HepG2 (cell line): ENCODE measurements around the gene TSC22D3. TPM values are rescaled to one million over a fixed set of nuclear protein-coding genes. Genes with fewer than 3 reads are reported as not detected.

Experiments used
- ATAC-seq: fragments of 200-7000 bp; cut with Tn5 transposase; 3 replicates; pipeline ENCODE4 v1.9.1; 2020; ENCODE audit warnings: mild to moderate bottlenecking, moderate library complexity
- BruUV-seq: library from RNA; stranded (reverse); fragments of 400-500 nt; replicated peaks from 2 replicates; lab custom pipeline; 2021; lab: Mats Ljungman, UMichigan
- CTCF ChIA-PET: fragments of 300-600 bp; formaldehyde crosslinking; extraction: SDS; loops from one replicate; lab custom pipeline; 2021; ENCODE audit warnings: low total read pairs, inconsistent platforms, low intra/inter-chr PET ratio; lab: Yijun Ruan, JAX
- POLR2A ChIA-PET: fragments of 350-600 bp; sonication (Branson Sonifier 250); formaldehyde crosslinking; loops from one replicate; lab custom pipeline; 2020; ENCODE audit warnings: antibody characterized with exemption, inconsistent platforms; lab: Yijun Ruan, JAX
- DNase-seq: peaks from one replicate; pipeline ENCODE4 v3.0.0-alpha.2; 2015; ENCODE audit warnings: low spot score
- FAIRE-seq: peaks from 3 replicates; lab custom pipeline; 2011; peaks lifted over from hg19 to GRCh38; lab: Jason Lieb, UNC
- H2AFZ ChIP-seq: one replicate; pipeline ENCODE4 v1.6.1; 2011; ENCODE audit warnings: low read length, inconsistent platforms
- H3K27ac ChIP-seq: fragments of 300-600 bp; 3 replicates; pipeline ENCODE4 v1.8.0; 2011; ENCODE audit warnings: mixed run types, mild to moderate bottlenecking, mixed read lengths, low read length, inconsistent platforms; ENCODE audit not compliant: insufficient read depth; ENCODE audit errors: extremely low read length
- H3K27me3 ChIP-seq, 2 experiments: fragments of 200-600 bp in 1 of 2; 2 replicates in 1 of 2; 3 replicates in 1 of 2; pipeline versions ENCODE4 v1.6.0 to v1.8.0; 2011; ENCODE audit warnings: low read length in 2 of 2, mild to moderate bottlenecking in 2 of 2, moderate library complexity in 2 of 2, inconsistent platforms in 1 of 2; ENCODE audit not compliant: insufficient read depth in 2 of 2, control insufficient read depth in 1 of 2
- H3K36me3 ChIP-seq, 2 experiments: fragments of 200-600 bp in 1 of 2; replicated peaks in 1 of 2; 2 replicates in 1 of 2; 3 replicates in 1 of 2; pipeline versions ENCODE4 v1.5.1 to v1.8.0; 2011; ENCODE audit warnings: low read length in 2 of 2, inconsistent platforms in 1 of 2; ENCODE audit not compliant: insufficient read depth in 2 of 2, control insufficient read depth in 1 of 2
- H3K4me1 ChIP-seq: 2 replicates; pipeline ENCODE4 v1.5.1; 2012; ENCODE audit warnings: low read length, inconsistent platforms; ENCODE audit not compliant: insufficient read depth
- H3K4me2 ChIP-seq: 2 replicates; pipeline ENCODE4 v1.6.0; 2011; ENCODE audit warnings: low read depth, low read length, inconsistent platforms
- H3K4me3 ChIP-seq, 3 experiments: fragments of 200-600 bp in 1 of 3; sonication (generic), shearing (Covaris generic) in 1 of 3; replicated peaks in 1 of 3; 2 replicates each; pipeline ENCODE4 v1.5.1; 2011 to 2016; ENCODE audit warnings: low read length in 3 of 3, inconsistent platforms in 2 of 3, low read depth in 2 of 3, mild to moderate bottlenecking in 2 of 3, control low read depth in 1 of 3, mixed read lengths in 1 of 3; ENCODE audit not compliant: insufficient read depth in 1 of 3
- H3K79me2 ChIP-seq: one replicate; pipeline ENCODE4 v1.6.1; 2011; ENCODE audit warnings: low read length, inconsistent platforms; ENCODE audit not compliant: insufficient read depth
- H3K9ac ChIP-seq: 2 replicates; pipeline ENCODE4 v1.6.0; 2011; ENCODE audit warnings: mild to moderate bottlenecking, low read depth, low read length, inconsistent platforms; ENCODE audit not compliant: insufficient read depth
- H3K9me3 ChIP-seq: 2 replicates; pipeline ENCODE4 v1.5.1; 2012; ENCODE audit warnings: mild to moderate bottlenecking, low read length
- H4K20me1 ChIP-seq: 2 replicates; pipeline ENCODE4 v1.6.0; 2011; ENCODE audit warnings: inconsistent platforms, mild to moderate bottlenecking, low read length, moderate library complexity; ENCODE audit not compliant: insufficient read depth
- DMTF1 ChIP-seq: sonication (generic); formaldehyde crosslinking; IDR thresholded peaks from 2 replicates; pipeline ENCODE4 v1.4.0; 2020; ENCODE audit warnings: mild to moderate bottlenecking, missing genetic modification reagents
- ELF4 ChIP-seq: sonication (generic); formaldehyde crosslinking; IDR thresholded peaks from 2 replicates; pipeline ENCODE4 v1.5.0; 2020; ENCODE audit warnings: missing genetic modification reagents, mild to moderate bottlenecking, moderate library complexity, borderline replicate concordance
- GMEB1 ChIP-seq: sonication (generic); formaldehyde crosslinking; IDR thresholded peaks from 2 replicates; pipeline ENCODE4 v1.5.1; 2020; ENCODE audit warnings: missing genetic modification reagents, mild to moderate bottlenecking, borderline replicate concordance
- HBP1 ChIP-seq: IDR thresholded peaks from 2 replicates; pipeline ENCODE4 v1.6.1; 2016; ENCODE audit warnings: low read depth, control low read depth
- KDM5B ChIP-seq: sonication (generic); formaldehyde crosslinking; IDR thresholded peaks from 2 replicates; pipeline ENCODE4 v1.4.0; 2020; ENCODE audit warnings: missing genetic modification reagents, mild to moderate bottlenecking, borderline replicate concordance
- NRL ChIP-seq: sonication (generic); formaldehyde crosslinking; IDR thresholded peaks from 2 replicates; pipeline ENCODE4 v1.5.0; 2020; ENCODE audit warnings: missing genetic modification reagents, mild to moderate bottlenecking, moderate library complexity, borderline replicate concordance
- SALL2 ChIP-seq: sonication (generic); formaldehyde crosslinking; IDR thresholded peaks from 2 replicates; pipeline ENCODE4 v1.8.1; 2023; ENCODE audit warnings: mild to moderate bottlenecking, missing genetic modification reagents, inconsistent platforms
- SOX13 ChIP-seq, 3 experiments: fragments of 450-650 bp in 1 of 3; sonication (generic) in 1 of 3; formaldehyde crosslinking in 1 of 3; IDR thresholded peaks in 2 of 3; conservative IDR thresholded peaks in 1 of 3; 2 replicates each; pipeline versions ENCODE4 v1.5.0 to v1.6.1; 2016 to 2020; ENCODE audit warnings: antibody characterized with exemption in 1 of 3, mild to moderate bottlenecking in 1 of 3, missing compliant biosample characterization in 1 of 3, missing genetic modification reagents in 1 of 3, moderate library complexity in 1 of 3
- ZBTB42 ChIP-seq: sonication (generic); formaldehyde crosslinking; IDR thresholded peaks from 2 replicates; pipeline ENCODE4 v1.5.0; 2020; ENCODE audit warnings: mild to moderate bottlenecking, missing genetic modification reagents
- ZBTB7B ChIP-seq: sonication (generic); formaldehyde crosslinking; IDR thresholded peaks from 2 replicates; pipeline ENCODE4 v1.4.0; 2020; ENCODE audit warnings: missing genetic modification reagents
- ZFP36 ChIP-seq: fragments of 150-350 bp; IDR thresholded peaks from 2 replicates; pipeline ENCODE4 v1.6.1; 2018; ENCODE audit warnings: borderline replicate concordance, low read length, low read depth; ENCODE audit not compliant: partially characterized antibody
- ZNF281 ChIP-seq: sonication (generic); formaldehyde crosslinking; IDR thresholded peaks from 2 replicates; pipeline ENCODE4 v1.4.0; 2020; ENCODE audit warnings: missing genetic modification reagents, borderline replicate concordance
- ZNF337 ChIP-seq: sonication (generic); formaldehyde crosslinking; IDR thresholded peaks from 2 replicates; pipeline ENCODE4 v1.5.1; 2020; ENCODE audit warnings: missing genetic modification reagents, low read depth, mild to moderate bottlenecking, borderline replicate concordance
- ZNF549 ChIP-seq: sonication (generic); formaldehyde crosslinking; IDR thresholded peaks from 2 replicates; pipeline ENCODE4 v1.5.0; 2020; ENCODE audit warnings: missing genetic modification reagents
- ZNF724P ChIP-seq: sonication (generic); formaldehyde crosslinking; IDR thresholded peaks from 2 replicates; pipeline ENCODE4 v1.8.0; 2022; ENCODE audit warnings: missing genetic modification reagents, borderline replicate concordance
- ZNF749 ChIP-seq: sonication (generic); formaldehyde crosslinking; IDR thresholded peaks from 2 replicates; pipeline ENCODE4 v1.8.0; 2022; ENCODE audit warnings: mild to moderate bottlenecking, missing genetic modification reagents, moderate library complexity, borderline replicate concordance
- WGBS: methylation state at CpG from one replicate; pipeline ENCODE4 v1.1.6; 2017; ENCODE audit warnings: low lambda C conversion rate; 5-methylcytosine and 5-hydroxymethylcytosine counted together
- in situ Hi-C: cut with HindIII; loops from 2 replicates; pipeline ENCODE4 v1.10.0; 2017; ENCODE audit warnings: low pct_unique_long_range_greater_than_20kb; ENCODE audit not compliant: extremely low pct_ligation_motif_present
- intact Hi-C: fragments of 100-400 bp; cut with micrococcal nuclease; formaldehyde crosslinking; loops from one replicate; pipeline ENCODE4 v1.10.0; 2022; ENCODE audit not compliant: unreplicated experiment
- polyA plus RNA-seq, 8 experiments: library from polyadenylated mRNA; depleted of rRNA in 3 of 8; stranded (reverse) in 7 of 8; unstranded in 1 of 8; fragments of >200 nt; fragmentation: Illumina TruSeq in 4 of 8; extraction: Trizol in 4 of 8; gene quantifications; 2 replicates each; pipeline versions ENCODE4 v1.2.1 to v1.2.3, GENCODE V29; 2011 to 2016; ENCODE audit warnings: low read depth in 4 of 8, missing spikeins in 1 of 8, mixed read lengths in 1 of 8; ENCODE audit not compliant: insufficient read depth in 1 of 8
- total RNA-seq, 5 experiments: library from RNA; depleted of rRNA; stranded (reverse); fragments of >200 nt; fragmentation: Illumina TruSeq; extraction: Trizol; gene quantifications; 2 replicates each; pipeline ENCODE4 v1.2.3, GENCODE V29; 2016; ENCODE audit warnings: low read depth in 1 of 5

Gene TSC22D3
- total and polyA plus RNA-seq, 2 of the 13 experiments (the other 11 are each of a cell fraction or from before 2014, with no cell fraction given) = 0.82 to 1.5 TPM

- ChIA-PET POLR2A (no interaction called here), CTCF (no interaction called here)
- in situ Hi-C loops = no loop called here
- no peaks in the 10 kb centered on the region for H3K9me3 ChIP-seq
- DNase-seq (no peak), FAIRE-seq (no peak), ATAC-seq (no peak)
- no peak overlapping the region for H2AFZ ChIP-seq
- no peak overlapping the region for H3K4me3 ChIP-seq
- H4K20me1 ChIP-seq = no peaks in the 10 kb centered on the region
- no peak overlapping the region for H3K9ac ChIP-seq
- 60% methylated on average over 3 of the region's 3 CpGs for WGBS
- no peak overlapping the region for H3K4me2 ChIP-seq
- H3K27ac ChIP-seq = no peak overlapping the region
- H3K4me1 ChIP-seq = no peaks in the 10 kb centered on the region
- no peaks in the 10 kb centered on the region for H3K27me3 ChIP-seq
- BruUV-seq = no TSS peak
- no peaks in the 10 kb centered on the region for H3K79me2 ChIP-seq
- no peaks in the 10 kb centered on the region for H3K36me3 ChIP-seq
- intact Hi-C loops = no loop called here
- TF ChIP-seq DMTF1 (no peak), ZNF724P (CRISPR knock-in tag) (no peak), SALL2 (CRISPR knock-in tag) (no peak), ZBTB7B (CRISPR knock-in tag) (no peak), SOX13 (IDR thresholded peaks at IDR 0.05) (no peak), SOX13 (CRISPR knock-in tag; conservative IDR thresholded peaks at IDR 0.05 in 1 of 2, IDR thresholded peaks at IDR 0.05 in 1 of 2) (no peak), ZBTB42 (CRISPR knock-in tag) (no peak), ZNF749 (no peak), GMEB1 (no peak), HBP1 (no peak), ZFP36 (no peak), ZNF281 (CRISPR knock-in tag) (no peak), ZNF549 (CRISPR knock-in tag) (no peak), NRL (no peak), KDM5B (no peak), ZNF337 (no peak), ELF4 (CRISPR knock-in tag) (no peak)
These were observed 23.5 kb downstream of the TSC22D3 start for GRCh38 chrX:107752043-107752442.
